C4-2B (cell line): ENCODE data around the gene ZNF212.

Experiments
- CTCF ChIP-seq: fragments of 450-650 bp; conservative IDR thresholded peaks from 2 replicates; pipeline ENCODE4 v1.5.1; 2017; ENCODE audit warnings: mild to moderate bottlenecking
- ZFX ChIP-seq: fragments of 450-650 bp; IDR thresholded peaks from 2 replicates; pipeline ENCODE4 v1.6.1; 2017

- TF ChIP-seq CTCF (no peak), ZFX (no peak)
Observed at GRCh38 chr7:149194799-149195179, 44.7 kb upstream of the ZNF212 start.
